Measurements from ENCODE around the gene CEP57. TPM values are rescaled to one million over a fixed set of nuclear protein-coding genes. Genes with fewer than 3 reads are reported as not detected.
A peak's percentile ranks its signal among the peaks of the same experiment; 100 is the strongest.

Gene CEP57
- 100 to 1,000 TPM; 159 to 168 TPM for total RNA-seq

GRCh38 chr11:95790123-95790932, at the start of gene CEP57:
CEP57 (plus strand) TSS chr11:95790498; CDS start chr11:95790699, 201 bp downstream.
- H3K4me1 Mint-ChIP-seq (ENCODE audit: low read depth): peaks cover 77% of the 10 kb centered on the region
- peak within 1 kb of the TSS; percentile 100 for H3K27ac Mint-ChIP-seq
- H3K4me3 Mint-ChIP-seq: peak within 1 kb of the TSS; percentile 88 to 100

GRCh38 chr11:95750101-95750500, 40.2 kb upstream of the CEP57 start:
- Mint-ChIP-seq H3K4me3 (no peak overlapping the region), H3K27me3 (ENCODE audit: low read depth) (peaks cover 5% of the 10 kb centered on the region), H3K36me3 (ENCODE audit: insufficient read depth in 2 of 2) (no peaks in the 10 kb centered on the region), H3K27ac (no peak overlapping the region), H3K4me1 (ENCODE audit: low read depth) (no peaks in the 10 kb centered on the region), H3K9me3 (no peaks in the 10 kb centered on the region)
- no peak for DNase-seq
- ATAC-seq (replicated peaks in 1 of 2): no peak

More at GRCh38 chr11:95790123-95790932, at the start of gene CEP57:
- DNase-seq (peak; percentile 95 to 97), ATAC-seq (replicated peaks in 1 of 2) (peak; percentile 71 to 74)
- H3K36me3 Mint-ChIP-seq (ENCODE audit: insufficient read depth in 2 of 2): peaks cover 11 to 38% of the 10 kb centered on the region in 2 donors
- H3K27me3 Mint-ChIP-seq (ENCODE audit: low read depth): no peaks in the 10 kb centered on the region
- no peaks in the 10 kb centered on the region for H3K9me3 Mint-ChIP-seq

- Mint-ChIP-seq H3K4me1 (ENCODE audit: low read depth) (no peaks in the 10 kb centered on the region), H3K36me3 (ENCODE audit: insufficient read depth in 2 of 2) (no peaks in the 10 kb centered on the region), H3K27me3 (ENCODE audit: low read depth) (peaks cover 5% of the 10 kb centered on the region), H3K4me3 (no peak overlapping the region), H3K9me3 (no peaks in the 10 kb centered on the region), H3K27ac (no peak overlapping the region)
- no peak for ATAC-seq (replicated peaks in 1 of 2)
- no peak for DNase-seq
Observed at GRCh38 chr11:95751515-95751914, 38.8 kb upstream of the CEP57 start.

- ATAC-seq (replicated peaks in 1 of 2) (no peak), DNase-seq (no peak)
- no peaks in the 10 kb centered on the region for H3K4me1 Mint-ChIP-seq (ENCODE audit: low read depth)
- no peak overlapping the region for H3K4me3 Mint-ChIP-seq
- no peak overlapping the region for H3K27ac Mint-ChIP-seq
- H3K9me3 Mint-ChIP-seq: no peaks in the 10 kb centered on the region
- H3K27me3 Mint-ChIP-seq (ENCODE audit: low read depth): peaks cover 25% of the 10 kb centered on the region
- H3K36me3 Mint-ChIP-seq (ENCODE audit: insufficient read depth in 2 of 2): no peaks in the 10 kb centered on the region
Observed at GRCh38 chr11:95760941-95761340, 29.4 kb upstream of the CEP57 start.

- H3K4me3 Mint-ChIP-seq: no peak overlapping the region
- no peaks in the 10 kb centered on the region for H3K9me3 Mint-ChIP-seq
- no peaks in the 10 kb centered on the region for H3K4me1 Mint-ChIP-seq (ENCODE audit: low read depth)
- ATAC-seq (replicated peaks in 1 of 2) (no peak), DNase-seq (no peak)
- peaks cover 25% of the 10 kb centered on the region for H3K27me3 Mint-ChIP-seq (ENCODE audit: low read depth)
- peak overlapping the region; percentile 6 for H3K27ac Mint-ChIP-seq
- H3K36me3 Mint-ChIP-seq (ENCODE audit: insufficient read depth in 2 of 2): no peaks in the 10 kb centered on the region
Observed at GRCh38 chr11:95762534-95762933, 27.8 kb upstream of the CEP57 start.

- H3K27me3 Mint-ChIP-seq (ENCODE audit: low read depth): peaks cover 18% of the 10 kb centered on the region
- H3K36me3 Mint-ChIP-seq (ENCODE audit: insufficient read depth in 2 of 2): peaks cover 0 to 3% of the 10 kb centered on the region in 2 donors
- no peak overlapping the region for H3K27ac Mint-ChIP-seq
- no peaks in the 10 kb centered on the region for H3K9me3 Mint-ChIP-seq
- H3K4me1 Mint-ChIP-seq (ENCODE audit: low read depth): no peaks in the 10 kb centered on the region
- no peak overlapping the region for H3K4me3 Mint-ChIP-seq
- peak; percentile 60 to 68 for ATAC-seq (replicated peaks in 1 of 2)
- no peak for DNase-seq
Observed at GRCh38 chr11:95764267-95764898, 25.9 kb upstream of the CEP57 start.

- Mint-ChIP-seq H3K27me3 (ENCODE audit: low read depth) (peaks cover 9% of the 10 kb centered on the region), H3K9me3 (no peaks in the 10 kb centered on the region), H3K36me3 (ENCODE audit: insufficient read depth in 2 of 2) (peaks cover 0 to 3% of the 10 kb centered on the region in 2 donors), H3K4me3 (no peak overlapping the region), H3K27ac (no peak overlapping the region), H3K4me1 (ENCODE audit: low read depth) (no peaks in the 10 kb centered on the region)
- no peak for DNase-seq
- no peak for ATAC-seq (replicated peaks in 1 of 2)
Observed at GRCh38 chr11:95766701-95767100, 23.6 kb upstream of the CEP57 start.

- Mint-ChIP-seq H3K4me3 (no peak overlapping the region), H3K4me1 (ENCODE audit: low read depth) (no peaks in the 10 kb centered on the region), H3K27me3 (ENCODE audit: low read depth) (peaks cover 1% of the 10 kb centered on the region), H3K36me3 (ENCODE audit: insufficient read depth in 2 of 2) (peaks cover 0 to 3% of the 10 kb centered on the region in 2 donors), H3K9me3 (no peaks in the 10 kb centered on the region), H3K27ac (no peak overlapping the region)
- DNase-seq: no peak
- ATAC-seq (replicated peaks in 1 of 2): no peak
Observed at GRCh38 chr11:95767498-95767897, 22.8 kb upstream of the CEP57 start.

GRCh38 chr11:95768521-95768920, 21.8 kb upstream of the CEP57 start:
- DNase-seq (no peak), ATAC-seq (replicated peaks in 1 of 2) (no peak)
- Mint-ChIP-seq H3K4me3 (no peak overlapping the region), H3K4me1 (ENCODE audit: low read depth) (no peaks in the 10 kb centered on the region), H3K27me3 (ENCODE audit: low read depth) (no peaks in the 10 kb centered on the region), H3K9me3 (no peaks in the 10 kb centered on the region), H3K36me3 (ENCODE audit: insufficient read depth in 2 of 2) (peaks cover 0 to 9% of the 10 kb centered on the region in 2 donors), H3K27ac (no peak overlapping the region)

GRCh38 chr11:95776859-95777258, 13.4 kb upstream of the CEP57 start:
- Mint-ChIP-seq H3K27ac (peak overlapping the region; percentile 65), H3K36me3 (ENCODE audit: insufficient read depth in 2 of 2) (peaks cover 4 to 38% of the 10 kb centered on the region in 2 donors), H3K4me3 (no peak overlapping the region)

GRCh38 chr11:95778699-95779098, 11.6 kb upstream of the CEP57 start:
- Mint-ChIP-seq H3K9me3 (no peaks in the 10 kb centered on the region), H3K4me1 (ENCODE audit: low read depth) (peaks cover 16% of the 10 kb centered on the region), H3K36me3 (ENCODE audit: insufficient read depth in 2 of 2) (peaks cover 10 to 40% of the 10 kb centered on the region in 2 donors), H3K4me3 (no peak overlapping the region), H3K27ac (no peak overlapping the region), H3K27me3 (ENCODE audit: low read depth) (no peaks in the 10 kb centered on the region)
- no peak for ATAC-seq (replicated peaks in 1 of 2)
- DNase-seq: no peak

More at GRCh38 chr11:95776859-95777258, 13.4 kb upstream of the CEP57 start:
- ATAC-seq (replicated peaks in 1 of 2): no peak
- no peaks in the 10 kb centered on the region for H3K27me3 Mint-ChIP-seq (ENCODE audit: low read depth)
- H3K4me1 Mint-ChIP-seq (ENCODE audit: low read depth): peaks cover 14% of the 10 kb centered on the region
- DNase-seq: no peak
- no peaks in the 10 kb centered on the region for H3K9me3 Mint-ChIP-seq

GRCh38 chr11:95780544-95780943, 9.8 kb upstream of the CEP57 start:
- peaks cover 35% of the 10 kb centered on the region for H3K4me1 Mint-ChIP-seq (ENCODE audit: low read depth)
- no peaks in the 10 kb centered on the region for H3K9me3 Mint-ChIP-seq
- H3K27me3 Mint-ChIP-seq (ENCODE audit: low read depth): no peaks in the 10 kb centered on the region
- DNase-seq: no peak
- H3K4me3 Mint-ChIP-seq: no peak overlapping the region
- peak overlapping the region; percentile 19 for H3K27ac Mint-ChIP-seq
- H3K36me3 Mint-ChIP-seq (ENCODE audit: insufficient read depth in 2 of 2): peaks cover 14 to 37% of the 10 kb centered on the region in 2 donors
- ATAC-seq (replicated peaks in 1 of 2): no peak

GRCh38 chr11:95788921-95789505, 1.3 kb upstream of the CEP57 start:
- H3K36me3 Mint-ChIP-seq (ENCODE audit: insufficient read depth in 2 of 2): peaks cover 13 to 40% of the 10 kb centered on the region in 2 donors
- DNase-seq: peak; percentile 28 to 38

More at GRCh38 chr11:95788921-95789505, 1.3 kb upstream of the CEP57 start:
- ATAC-seq (replicated peaks in 1 of 2): no peak
- H3K9me3 Mint-ChIP-seq: no peaks in the 10 kb centered on the region
- H3K27me3 Mint-ChIP-seq (ENCODE audit: low read depth): no peaks in the 10 kb centered on the region
- H3K4me3 Mint-ChIP-seq: peak overlapping the region; percentile 88 to 100
- peaks cover 77% of the 10 kb centered on the region for H3K4me1 Mint-ChIP-seq (ENCODE audit: low read depth)
- H3K27ac Mint-ChIP-seq: peak overlapping the region; percentile 93
